HUES6 (cell line): Measurements from ENCODE around the gene TSEN54.
"Not testable (repeated sequence)": the region's sequence is repeated elsewhere in the genome, so short reads cannot be mapped to it uniquely, and the experiment has no call there.

Experiments used
- H3K27ac ChIP-seq: 2 replicates; pipeline ENCODE4 v1.7.0; 2013; ENCODE audit warnings: low read depth, mild to moderate bottlenecking, low read length, inconsistent platforms
- H3K27me3 ChIP-seq: 2 replicates; pipeline ENCODE4 v1.6.1; 2013; ENCODE audit warnings: low read length; ENCODE audit not compliant: control insufficient read depth, insufficient read depth
- H3K36me3 ChIP-seq: 2 replicates; pipeline ENCODE4 v1.6.1; 2013; ENCODE audit warnings: low read length; ENCODE audit not compliant: control insufficient read depth, insufficient read depth
- H3K4me1 ChIP-seq: 2 replicates; pipeline ENCODE4 v1.6.1; 2013; ENCODE audit warnings: low read length; ENCODE audit not compliant: control insufficient read depth, insufficient read depth
- H3K4me3 ChIP-seq: 2 replicates; pipeline ENCODE4 v1.5.1; 2013; ENCODE audit warnings: low read depth, low read length
- H3K9ac ChIP-seq: one replicate; pipeline ENCODE4 v1.6.1; 2013; ENCODE audit warnings: mild to moderate bottlenecking, low read length
- H3K9me3 ChIP-seq: 2 replicates; pipeline ENCODE4 v1.6.1; 2013; ENCODE audit warnings: low read depth, low read length; ENCODE audit not compliant: control insufficient read depth, insufficient read depth

The TSEN54 gene

GRCh38 chr17:75514919-75515495 lies 1.3 kb upstream of the TSEN54 start:
- H3K4me1 ChIP-seq: peaks cover 9% of the 10 kb centered on the region
- H3K36me3 ChIP-seq: peaks cover 24% of the 10 kb centered on the region
- H3K9ac ChIP-seq: peak overlapping the region; percentile 78
- no peaks in the 10 kb centered on the region for H3K9me3 ChIP-seq
- peak overlapping the region; percentile 70; the same call in 1 of the 2 replicates for H3K27ac ChIP-seq
- H3K27me3 ChIP-seq: no peaks in the 10 kb centered on the region
- peak overlapping the region; percentile 95 for H3K4me3 ChIP-seq

GRCh38 chr17:75515496-75516254 lies 653 bp upstream of the TSEN54 start, which contains the start of gene CASKIN2:
Gene CASKIN2, minus strand, starts transcription at chr17:75515537. Its CDS starts 1,733 bp downstream, at chr17:75513804.
- H3K4me1 ChIP-seq: peaks cover 9% of the 10 kb centered on the region
- peaks cover 22% of the 10 kb centered on the region for H3K36me3 ChIP-seq
- H3K9me3 ChIP-seq: no peaks in the 10 kb centered on the region
- H3K4me3 ChIP-seq: peak within 1 kb of the TSS; percentile 95
- peak within 1 kb of the TSS; percentile 70; the same call in 1 of the 2 replicates for H3K27ac ChIP-seq
- H3K27me3 ChIP-seq: no peaks in the 10 kb centered on the region
- H3K9ac ChIP-seq: peak within 1 kb of the TSS; percentile 78

GRCh38 chr17:75516619-75517296 lies 430 bp downstream of the TSEN54 start:
- Histone ChIP-seq H3K9ac (no peak overlapping the region), H3K36me3 (peaks cover 25% of the 10 kb centered on the region), H3K9me3 (no peaks in the 10 kb centered on the region), H3K27ac (no peak overlapping the region), H3K4me1 (peaks cover 9% of the 10 kb centered on the region), H3K27me3 (no peaks in the 10 kb centered on the region), H3K4me3 (peak overlapping the region; percentile 95)

- peaks cover 25% of the 10 kb centered on the region for H3K36me3 ChIP-seq
- no peak overlapping the region for H3K9ac ChIP-seq
- H3K27ac ChIP-seq: no peak overlapping the region
- peaks cover 9% of the 10 kb centered on the region for H3K4me1 ChIP-seq
- no peaks in the 10 kb centered on the region for H3K9me3 ChIP-seq
- no peaks in the 10 kb centered on the region for H3K27me3 ChIP-seq
- H3K4me3 ChIP-seq: peak overlapping the region; percentile 95
Observed at GRCh38 chr17:75517297-75517865, 1.1 kb downstream of the TSEN54 start.

- Histone ChIP-seq H3K9ac (no peak overlapping the region), H3K27ac (no peak overlapping the region), H3K27me3 (no peaks in the 10 kb centered on the region), H3K4me1 (peaks cover 9% of the 10 kb centered on the region), H3K9me3 (no peaks in the 10 kb centered on the region), H3K36me3 (peaks cover 30% of the 10 kb centered on the region), H3K4me3 (no peak overlapping the region)
Observed at GRCh38 chr17:75518201-75518600, 1.9 kb downstream of the TSEN54 start.

- Histone ChIP-seq H3K9ac (no peak overlapping the region), H3K9me3 (no peaks in the 10 kb centered on the region), H3K4me1 (peaks cover 11% of the 10 kb centered on the region), H3K27me3 (no peaks in the 10 kb centered on the region; the same call in 1 of the 2 replicates), H3K27ac (no peak overlapping the region), H3K4me3 (no peak overlapping the region), H3K36me3 (peaks cover 33% of the 10 kb centered on the region)
Observed at GRCh38 chr17:75518983-75519537, 2.7 kb downstream of the TSEN54 start.

- not testable (repeated sequence) for H3K9me3 ChIP-seq, H3K27ac ChIP-seq, H3K9ac ChIP-seq, H3K4me3 ChIP-seq, H3K27me3 ChIP-seq
- Histone ChIP-seq H3K36me3 (peaks cover 33% of the 10 kb centered on the region), H3K4me1 (peaks cover 14% of the 10 kb centered on the region)
Observed at GRCh38 chr17:75520413-75520812, 4.1 kb downstream of the TSEN54 start.

GRCh38 chr17:75521290-75521689 lies 5.0 kb downstream of the TSEN54 start:
- Histone ChIP-seq H3K9me3 (no peaks in the 10 kb centered on the region), H3K27me3 (peaks cover 5% of the 10 kb centered on the region), H3K27ac (no peak overlapping the region), H3K9ac (no peak overlapping the region), H3K4me1 (peaks cover 16% of the 10 kb centered on the region), H3K4me3 (no peak overlapping the region), H3K36me3 (peaks cover 33% of the 10 kb centered on the region)

- no peak overlapping the region for H3K9ac ChIP-seq
- H3K4me3 ChIP-seq: no peak overlapping the region
- H3K4me1 ChIP-seq: peaks cover 21% of the 10 kb centered on the region
- H3K36me3 ChIP-seq: peaks cover 33% of the 10 kb centered on the region
- no peaks in the 10 kb centered on the region for H3K9me3 ChIP-seq
- peaks cover 14% of the 10 kb centered on the region for H3K27me3 ChIP-seq
- no peak overlapping the region for H3K27ac ChIP-seq
Observed at GRCh38 chr17:75521951-75522727, 5.8 kb downstream of the TSEN54 start.

GRCh38 chr17:75523647-75524046 lies 7.3 kb downstream of the TSEN54 start:
- Histone ChIP-seq H3K9ac (no peak overlapping the region), H3K4me3 (no peak overlapping the region), H3K27me3 (peaks cover 15% of the 10 kb centered on the region), H3K4me1 (peaks cover 15% of the 10 kb centered on the region), H3K36me3 (peaks cover 33% of the 10 kb centered on the region), H3K9me3 (no peaks in the 10 kb centered on the region), H3K27ac (no peak overlapping the region)
